Posterior cingulate gyrus (tissue), 11 donors: ENCODE data around the gene SERPINB10.
A peak's percentile ranks its signal among the peaks of the same experiment; 100 is the strongest.
"Not testable (repeated sequence)": the region's sequence is repeated elsewhere in the genome, so short reads cannot be mapped to it uniquely, and the experiment has no call there.

Experiments
- DNase-seq, 10 donors: peaks; one replicate each; pipeline versions ENCODE4 v3.0.0 to v3.0.0-alpha.2; 2020 to 2021; ENCODE audit warnings: mixed read lengths in 3 of 10
- intact Hi-C: fragments of 100-400 bp; cut with DNase I; formaldehyde crosslinking; loops from one replicate; pipeline ENCODE4 v1.15.1; 2023

The SERPINB10 gene

GRCh38 chr18:63890237-63890949 is 17.4 kb upstream of the SERPINB10 start:
- intact Hi-C loops, result no loop called here
- no peak for DNase-seq

- intact Hi-C loops, result no loop called here
- no peak for DNase-seq
Measured at GRCh38 chr18:63890950-63891304, 16.8 kb upstream of the SERPINB10 start.

GRCh38 chr18:63892566-63892965 is 15.2 kb upstream of the SERPINB10 start:
- intact Hi-C loops, result no loop called here
- no peak for DNase-seq

GRCh38 chr18:63894106-63894772 is 13.5 kb upstream of the SERPINB10 start:
- intact Hi-C loops, result no loop called here
- DNase-seq, result no peak

GRCh38 chr18:63895190-63895589 is 12.6 kb upstream of the SERPINB10 start:
- intact Hi-C loops, result no loop called here
- DNase-seq, result no peak

- intact Hi-C loops, result no loop called here
- no peak for DNase-seq
Measured at GRCh38 chr18:63897072-63897471, 10.7 kb upstream of the SERPINB10 start.

GRCh38 chr18:63899206-63899605 is 8.6 kb upstream of the SERPINB10 start:
- DNase-seq, result no peak
- intact Hi-C loops, result no loop called here

GRCh38 chr18:63903851-63904570 is 3.7 kb upstream of the SERPINB10 start:
- no peak for DNase-seq
- intact Hi-C loops, result no loop called here

- no peak for DNase-seq
- intact Hi-C loops, result no loop called here
Measured at GRCh38 chr18:63904694-63905093, 3.1 kb upstream of the SERPINB10 start.

- no peak for DNase-seq
- intact Hi-C loops, result no loop called here
Measured at GRCh38 chr18:63905361-63905760, 2.4 kb upstream of the SERPINB10 start.

- no peak for DNase-seq
- intact Hi-C loops, result no loop called here
Measured at GRCh38 chr18:63906056-63906455, 1.7 kb upstream of the SERPINB10 start.

- no peak for DNase-seq
- intact Hi-C loops, result no loop called here
Measured at GRCh38 chr18:63908858-63909257, 1.1 kb downstream of the SERPINB10 start.

GRCh38 chr18:63909870-63910269 is 2.1 kb downstream of the SERPINB10 start:
- DNase-seq, result no peak
- intact Hi-C loops, result no loop called here

- no peak for DNase-seq
- intact Hi-C loops, result no loop called here
Measured at GRCh38 chr18:63917817-63918216, 10.1 kb downstream of the SERPINB10 start.

GRCh38 chr18:63922049-63922448 is 14.3 kb downstream of the SERPINB10 start:
- intact Hi-C loops, result no loop called here
- no peak for DNase-seq

- no peak for DNase-seq
- intact Hi-C loops, result no loop called here
Measured at GRCh38 chr18:63924551-63924950, 16.8 kb downstream of the SERPINB10 start.

- intact Hi-C loops, result no loop called here
- DNase-seq, result no peak
Measured at GRCh38 chr18:63928331-63928730, 20.6 kb downstream of the SERPINB10 start.

- DNase-seq, intact Hi-C loops: not testable (repeated sequence)
Measured at GRCh38 chr18:63929369-63929768, 21.6 kb downstream of the SERPINB10 start.

GRCh38 chr18:63930773-63931354 is 23.1 kb downstream of the SERPINB10 start:
- intact Hi-C loops, result no loop called here
- DNase-seq, result no peak

- intact Hi-C loops, result loop anchor here (5.0 kb wide), 2 partner anchors 109 to 419 kb away; no protein-coding TSS in a partner anchor
- peak; percentile 36 to 95 (median 76) for DNase-seq
Measured at GRCh38 chr18:63936156-63936931, 28.6 kb downstream of the SERPINB10 start.
